Measurements from ENCODE around the gene STOML1.
A peak's percentile ranks its signal among the peaks of the same experiment; 100 is the strongest.

Gene STOML1

GRCh38 chr15:74013374-74013894 lies 21.3 kb upstream of the STOML1 start:
- DNase-seq (ENCODE audit: low read depth): no peak

GRCh38 chr15:74011610-74012009 lies 19.5 kb upstream of the STOML1 start:
- no peak for DNase-seq (ENCODE audit: low read depth)

- DNase-seq (ENCODE audit: low read depth): no peak
Measured at GRCh38 chr15:74010929-74011540, 18.9 kb upstream of the STOML1 start.

- no peak for DNase-seq (ENCODE audit: low read depth)
Measured at GRCh38 chr15:74008901-74009300, 16.8 kb upstream of the STOML1 start.

GRCh38 chr15:74007820-74008371 lies 15.8 kb upstream of the STOML1 start:
- DNase-seq (ENCODE audit: low read depth): no peak

GRCh38 chr15:74006774-74007639 lies 14.9 kb upstream of the STOML1 start:
- no peak for DNase-seq (ENCODE audit: low read depth)

GRCh38 chr15:73997986-73998385 lies 5.9 kb upstream of the STOML1 start:
- no peak for DNase-seq (ENCODE audit: low read depth)

GRCh38 chr15:73996939-73997338 lies 4.8 kb upstream of the STOML1 start:
- DNase-seq (ENCODE audit: low read depth): no peak

- DNase-seq (ENCODE audit: low read depth): no peak
Measured at GRCh38 chr15:73996267-73996666, 4.2 kb upstream of the STOML1 start.

GRCh38 chr15:73994912-73995622 lies 3.0 kb upstream of the STOML1 start:
- no peak for DNase-seq (ENCODE audit: low read depth)

- DNase-seq (ENCODE audit: low read depth): peak; percentile 92
Measured at GRCh38 chr15:73994413-73994883, 2.4 kb upstream of the STOML1 start, which contains the start of gene PML. Gene PML, plus strand, starts transcription at chr15:73994716. Its CDS starts 97 bp downstream, at chr15:73994813.

GRCh38 chr15:73993211-73993994 lies 1.3 kb upstream of the STOML1 start:
- no peak for DNase-seq (ENCODE audit: low read depth)

- no peak for DNase-seq (ENCODE audit: low read depth)
Measured at GRCh38 chr15:73992594-73992898, 451 bp upstream of the STOML1 start.

GRCh38 chr15:73991260-73991659 lies 835 bp downstream of the STOML1 start:
- no peak for DNase-seq (ENCODE audit: low read depth)

GRCh38 chr15:73990250-73991005 lies 1.7 kb downstream of the STOML1 start:
- no peak for DNase-seq (ENCODE audit: low read depth)

- DNase-seq (ENCODE audit: low read depth): no peak
Measured at GRCh38 chr15:73989001-73989798, 2.9 kb downstream of the STOML1 start.

- no peak for DNase-seq (ENCODE audit: low read depth)
Measured at GRCh38 chr15:73988445-73988969, 3.6 kb downstream of the STOML1 start.

- DNase-seq (ENCODE audit: low read depth): no peak
Measured at GRCh38 chr15:73987681-73988444, 4.2 kb downstream of the STOML1 start.

- no peak for DNase-seq (ENCODE audit: low read depth)
Measured at GRCh38 chr15:73987250-73987649, 4.8 kb downstream of the STOML1 start.
